Smooth muscle cell (in vitro differentiated cells): Measurements from ENCODE around the gene KLF11. TPM values are rescaled to one million over a fixed set of nuclear protein-coding genes. Genes with fewer than 3 reads are reported as not detected.
"Not testable (repeated sequence)": the region's sequence is repeated elsewhere in the genome, so short reads cannot be mapped to it uniquely, and the experiment has no call there.

Experiments used
- DNase-seq: peaks from one replicate; lab custom pipeline; 2025; ENCODE audit not compliant: unreplicated experiment; lab: John Stamatoyannopoulos, UW
- H2AFZ ChIP-seq: fragments of 200-600 bp; sonication (generic); 2 replicates; pipeline ENCODE4 v1.6.0; 2016; ENCODE audit warnings: antibody characterized with exemption, low read depth, mild to moderate bottlenecking
- H3F3A ChIP-seq: fragments of 200-600 bp; sonication (generic); 2 replicates; pipeline ENCODE4 v1.6.0; 2017; ENCODE audit warnings: antibody characterized with exemption, low read depth
- H3K27ac ChIP-seq: fragments of 200-600 bp; sonication (generic); 2 replicates; pipeline ENCODE4 v1.5.1; 2016; ENCODE audit warnings: low read depth, mild to moderate bottlenecking
- H3K27me3 ChIP-seq: fragments of 200-600 bp; sonication (generic); 2 replicates; pipeline ENCODE4 v1.6.1; 2016; ENCODE audit warnings: low read depth, mild to moderate bottlenecking
- H3K36me3 ChIP-seq: fragments of 200-600 bp; sonication (generic); 2 replicates; pipeline ENCODE4 v1.5.1; 2016; ENCODE audit warnings: low read depth
- H3K4me1 ChIP-seq: fragments of 200-600 bp; sonication (generic); 2 replicates; pipeline ENCODE4 v1.5.1; 2016; ENCODE audit warnings: low read depth
- H3K4me2 ChIP-seq: fragments of 200-600 bp; sonication (generic); 2 replicates; pipeline ENCODE4 v1.6.0; 2016; ENCODE audit warnings: mild to moderate bottlenecking
- H3K4me3 ChIP-seq: fragments of 200-600 bp; sonication (generic); 2 replicates; pipeline ENCODE4 v1.5.1; 2016; ENCODE audit warnings: mild to moderate bottlenecking
- H3K79me2 ChIP-seq: fragments of 200-600 bp; sonication (generic); 2 replicates; pipeline ENCODE4 v1.6.0; 2016; ENCODE audit warnings: low read depth, mild to moderate bottlenecking
- H3K9ac ChIP-seq: fragments of 200-600 bp; sonication (generic); 2 replicates; pipeline ENCODE4 v1.6.0; 2016; ENCODE audit warnings: low read depth
- H3K9me3 ChIP-seq: fragments of 200-600 bp; sonication (generic); replicated peaks from 2 replicates; pipeline ENCODE4 v1.5.1; 2016; ENCODE audit warnings: low read depth
- H4K20me1 ChIP-seq: fragments of 200-600 bp; sonication (generic); 2 replicates; pipeline ENCODE4 v1.6.0; 2016; ENCODE audit warnings: low read depth
- CTCF ChIP-seq: fragments of 200-600 bp; sonication (generic); IDR thresholded peaks from 2 replicates; pipeline ENCODE4 v1.5.1; 2017; ENCODE audit warnings: borderline replicate concordance, mild to moderate bottlenecking, antibody characterized with exemption; ENCODE audit not compliant: insufficient read depth, poor library complexity, severe bottlenecking
- WGBS: methylation state at CpG from one replicate; pipeline ENCODE4 v1.1.7; 2016; ENCODE audit warnings: low lambda C conversion rate; 5-methylcytosine and 5-hydroxymethylcytosine counted together
- polyA plus RNA-seq: library from polyadenylated mRNA; unstranded; fragments of >200 nt; fragmentation: Nextera tagmentation; extraction: Ambion mirVana; gene quantifications from 2 replicates; pipeline ENCODE4 v1.2.1, GENCODE V29; 2016
- total RNA-seq: library from RNA; depleted of rRNA; stranded (reverse); fragments of >200 nt; gene quantifications from 2 replicates; pipeline ENCODE4 v1.2.3, GENCODE V29; 2014

Gene KLF11
- total and polyA plus RNA-seq, 2 experiments from 2014 or later, result 9.9 to 12.7 TPM

DNA sequence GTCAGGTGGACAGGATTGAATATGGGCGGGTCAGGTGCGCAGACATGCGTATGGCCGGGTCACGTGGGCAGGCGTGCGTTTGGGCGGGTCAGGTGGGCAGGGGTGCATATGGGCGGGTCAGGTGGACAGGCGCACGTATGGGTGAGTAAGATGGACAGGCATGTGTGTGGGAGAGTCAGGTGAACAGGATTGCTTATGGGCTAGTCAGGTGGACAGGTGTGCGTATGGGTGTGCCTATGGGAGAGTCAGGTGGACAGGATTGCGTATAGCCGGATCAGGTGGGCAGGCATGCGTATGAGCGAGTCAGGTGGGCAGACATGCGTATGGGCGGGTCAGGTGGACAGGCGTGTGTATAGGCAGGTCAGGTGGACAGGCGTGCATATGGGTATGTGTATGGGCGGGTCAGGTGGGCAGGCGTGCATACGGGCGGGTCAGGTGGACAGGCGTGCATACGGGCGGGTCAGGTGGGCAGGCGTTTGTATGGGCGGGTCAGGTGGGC is 30.3 kb upstream of the KLF11 start:
- Histone ChIP-seq H3K27me3 (no peaks in the 10 kb centered on the region), H3K36me3 (no peaks in the 10 kb centered on the region), H2AFZ (no peak overlapping the region), H3K27ac (no peak overlapping the region), H4K20me1 (no peaks in the 10 kb centered on the region), H3K79me2 (no peaks in the 10 kb centered on the region), H3K9ac (no peak overlapping the region), H3K4me3 (no peak overlapping the region), H3F3A (no peaks in the 10 kb centered on the region), H3K4me1 (no peaks in the 10 kb centered on the region), H3K4me2 (no peak overlapping the region), H3K9me3 (no peaks in the 10 kb centered on the region)
- no peak for DNase-seq
- 94% methylated on average over 24 of the region's 29 CpGs for WGBS
- TF ChIP-seq CTCF, result no peak

- H3K4me2 ChIP-seq, result not testable (repeated sequence)
These were observed 29.5 kb upstream of the KLF11 start for GRCh38 chr2:10013651-10014417.

DNA sequence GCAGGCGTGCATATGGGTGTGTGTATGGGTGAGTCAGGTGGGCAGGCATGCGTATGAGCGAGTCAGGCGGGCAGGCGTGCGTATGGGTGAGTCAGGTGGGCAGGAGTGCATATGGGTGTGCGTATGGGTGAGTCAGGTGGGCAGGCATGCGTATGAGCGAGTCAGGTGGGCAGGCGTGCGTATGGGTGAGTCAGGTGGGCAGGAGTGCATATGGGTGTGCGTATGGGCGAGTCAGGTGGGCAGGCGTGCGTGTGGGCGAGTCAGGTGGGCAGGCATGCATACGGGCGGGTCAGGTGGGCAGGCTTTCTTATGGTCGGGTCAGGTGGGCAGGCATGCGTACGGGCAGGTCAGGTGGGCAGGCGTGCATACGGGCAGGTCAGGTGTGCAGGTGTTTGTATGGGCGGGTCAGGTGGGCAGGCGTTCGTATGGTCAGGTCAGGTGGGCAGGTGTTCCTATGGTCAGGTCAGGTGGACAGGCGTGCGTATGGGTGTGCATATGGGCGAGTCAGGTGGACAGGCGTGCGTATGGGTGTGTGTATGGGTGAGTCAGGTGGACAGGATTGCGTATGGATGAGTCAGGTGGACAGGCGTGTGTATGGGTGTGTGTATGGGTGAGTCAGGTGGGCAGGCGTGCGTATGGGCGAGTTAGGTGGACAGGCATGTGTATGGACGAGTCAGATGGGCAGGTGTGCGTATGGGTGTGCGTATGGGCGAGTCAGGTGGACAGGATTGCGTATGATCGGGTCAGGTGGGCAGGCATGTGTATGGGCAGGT is 28.7 kb upstream of the KLF11 start:
- Histone ChIP-seq H3K9me3 (no peaks in the 10 kb centered on the region), H3K79me2 (no peaks in the 10 kb centered on the region), H3K9ac (no peak overlapping the region), H2AFZ (no peak overlapping the region), H4K20me1 (no peaks in the 10 kb centered on the region), H3K27me3 (no peaks in the 10 kb centered on the region), H3K4me2 (no peak overlapping the region), H3F3A (no peaks in the 10 kb centered on the region), H3K36me3 (no peaks in the 10 kb centered on the region), H3K4me3 (no peak overlapping the region), H3K4me1 (no peaks in the 10 kb centered on the region), H3K27ac (no peak overlapping the region)
- TF ChIP-seq CTCF, result no peak
- no peak for DNase-seq
- 97% methylated on average over 34 of the region's 42 CpGs for WGBS

More at GRCh38 chr2:10013651-10014417, 29.5 kb upstream of the KLF11 start:
- not testable (repeated sequence) for H3K4me1 ChIP-seq, H4K20me1 ChIP-seq, H3K36me3 ChIP-seq, H3F3A ChIP-seq, DNase-seq, H3K9ac ChIP-seq, H2AFZ ChIP-seq, H3K4me3 ChIP-seq, H3K9me3 ChIP-seq, H3K27me3 ChIP-seq, H3K27ac ChIP-seq, H3K79me2 ChIP-seq
- 98% methylated on average over 43 of the region's 43 CpGs for WGBS

DNA sequence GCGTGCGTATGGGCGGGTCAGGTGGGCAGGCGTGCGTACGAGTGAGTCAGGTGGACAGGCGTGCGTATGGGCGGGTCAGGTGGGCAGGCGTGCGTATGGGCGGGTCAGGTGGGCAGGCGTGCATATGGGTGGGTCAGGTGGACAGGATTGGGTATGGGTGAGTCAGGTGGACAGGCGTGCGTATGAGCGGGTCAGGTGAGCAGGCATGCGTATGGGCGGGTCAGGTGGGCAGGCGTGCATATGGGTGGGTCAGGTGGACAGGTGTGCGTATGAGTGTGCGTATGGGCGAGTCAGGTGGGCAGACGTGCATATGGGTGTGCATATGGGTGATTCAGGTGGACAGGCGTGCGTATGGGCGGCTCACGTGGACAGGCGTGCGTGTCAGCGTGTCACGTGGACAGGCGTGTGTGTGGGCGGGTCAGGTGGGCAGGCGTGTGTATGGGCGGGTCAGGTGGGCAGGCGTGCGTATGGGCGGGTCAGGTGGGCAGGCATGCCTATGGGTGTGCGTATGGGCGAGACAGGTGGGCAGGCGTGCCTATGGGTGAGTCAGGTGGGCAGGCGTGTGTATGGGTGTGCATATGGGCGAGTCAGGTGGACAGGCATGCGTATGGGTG is 27.9 kb upstream of the KLF11 start:
- not testable (repeated sequence) for H3K27ac ChIP-seq, H3K4me3 ChIP-seq, H3K9ac ChIP-seq, H4K20me1 ChIP-seq, H3K4me1 ChIP-seq, H3K4me2 ChIP-seq, DNase-seq, H3F3A ChIP-seq, H2AFZ ChIP-seq, H3K36me3 ChIP-seq, H3K27me3 ChIP-seq, H3K9me3 ChIP-seq, H3K79me2 ChIP-seq
- 97% methylated on average over 16 of the region's 44 CpGs for WGBS
